ENCODE data around the gene RYR3.

Gene RYR3

GRCh38 chr15:33848011-33848410 is 537.2 kb downstream of the RYR3 start:
- H3K4me3 ChIP-seq (ENCODE audit: low read depth, low read length) = no peak overlapping the region
- no peak for DNase-seq (ENCODE audit: low read depth)
- no peak for TF ChIP-seq CTCF (IDR thresholded peaks at IDR 0.05; ENCODE audit: low read depth, low read length, missing control alignments)

- no peak for DNase-seq (ENCODE audit: low read depth)
- no peak overlapping the region for H3K4me3 ChIP-seq (ENCODE audit: low read depth, low read length)
- TF ChIP-seq CTCF (IDR thresholded peaks at IDR 0.05; ENCODE audit: low read depth, low read length, missing control alignments) = no peak
Observed at GRCh38 chr15:33851079-33851478, 540.3 kb downstream of the RYR3 start.

- no peak overlapping the region for H3K4me3 ChIP-seq (ENCODE audit: low read depth, low read length)
- TF ChIP-seq CTCF (IDR thresholded peaks at IDR 0.05; ENCODE audit: low read depth, low read length, missing control alignments) = no peak
- DNase-seq (ENCODE audit: low read depth) = no peak
Observed at GRCh38 chr15:33852094-33852493, 541.3 kb downstream of the RYR3 start.

DNA sequence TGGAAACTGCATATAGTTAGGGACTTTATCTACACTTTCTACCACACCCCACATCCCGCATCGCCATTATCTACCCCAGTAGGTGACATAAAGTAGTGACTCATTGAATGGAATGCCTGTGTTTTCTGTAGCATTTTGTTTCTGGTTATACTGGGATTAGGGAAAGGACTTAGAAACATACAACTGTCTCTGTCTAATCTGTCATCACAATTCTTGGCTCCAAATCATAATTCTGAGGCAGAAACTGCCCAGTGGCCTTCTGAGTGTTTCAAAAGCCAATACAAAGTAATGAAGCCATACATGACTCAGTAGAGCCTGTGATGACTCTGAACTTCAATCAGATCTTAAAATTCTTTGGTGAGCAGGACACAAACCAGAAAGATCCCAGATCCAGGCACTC is 541.8 kb downstream of the RYR3 start:
- no peak for DNase-seq (ENCODE audit: low read depth)
- no peak overlapping the region for H3K4me3 ChIP-seq (ENCODE audit: low read depth, low read length)
- no peak for TF ChIP-seq CTCF (IDR thresholded peaks at IDR 0.05; ENCODE audit: low read depth, low read length, missing control alignments)

DNA sequence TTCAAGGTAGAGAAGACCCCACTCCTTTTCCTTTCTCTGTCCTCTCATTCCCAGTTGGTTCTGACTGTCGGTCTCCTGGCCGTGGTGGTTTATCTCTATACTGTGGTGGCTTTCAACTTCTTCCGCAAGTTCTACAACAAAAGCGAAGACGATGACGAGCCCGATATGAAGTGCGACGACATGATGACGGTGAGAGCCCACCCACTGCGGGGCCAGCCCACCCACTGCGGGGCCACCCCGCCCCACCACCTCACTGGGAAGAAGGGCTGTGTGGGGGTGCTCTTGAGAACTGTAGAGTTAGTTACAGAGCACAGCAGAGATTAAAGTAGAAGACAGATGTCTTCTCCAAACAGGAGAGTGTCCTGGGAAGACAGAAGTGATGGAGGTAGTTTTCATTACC is 547.0 kb downstream of the RYR3 start:
- no peak for DNase-seq (ENCODE audit: low read depth)
- TF ChIP-seq CTCF (IDR thresholded peaks at IDR 0.05; ENCODE audit: low read depth, low read length, missing control alignments) = no peak
- H3K4me3 ChIP-seq (ENCODE audit: low read depth, low read length) = no peak overlapping the region

DNA sequence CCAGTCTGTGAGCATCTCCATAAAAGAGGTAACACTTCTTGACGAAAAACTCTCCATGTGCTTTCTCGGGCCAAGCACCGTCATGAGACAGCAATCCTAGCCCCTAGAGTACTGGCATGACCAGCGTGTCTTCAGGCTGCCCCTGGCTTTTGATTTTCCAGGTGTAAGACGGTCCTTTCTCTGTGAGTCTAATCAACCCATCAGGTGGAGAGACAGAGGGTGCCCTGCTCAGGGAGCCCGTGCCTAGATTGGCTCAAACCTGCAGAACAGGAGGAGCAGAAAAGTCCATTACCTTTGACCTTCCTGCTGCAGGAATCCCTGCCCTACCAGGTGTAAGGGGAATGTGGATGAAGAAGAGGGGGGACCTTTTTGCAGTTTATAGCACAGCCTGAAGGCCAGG is 548.1 kb downstream of the RYR3 start:
- TF ChIP-seq CTCF (IDR thresholded peaks at IDR 0.05; ENCODE audit: low read depth, low read length, missing control alignments) = no peak
- H3K4me3 ChIP-seq (ENCODE audit: low read depth, low read length) = no peak overlapping the region
- DNase-seq (ENCODE audit: low read depth) = no peak

GRCh38 chr15:33859992-33860545 is 549.3 kb downstream of the RYR3 start:
- no peak for DNase-seq (ENCODE audit: low read depth)
- H3K4me3 ChIP-seq (ENCODE audit: low read depth, low read length) = no peak overlapping the region
- no peak for TF ChIP-seq CTCF (IDR thresholded peaks at IDR 0.05; ENCODE audit: low read depth, low read length, missing control alignments)
